ENCODE data around the gene FAM13A.
"Not testable (repeated sequence)": the region's sequence is repeated elsewhere in the genome, so short reads cannot be mapped to it uniquely, and the experiment has no call there.

FAM13A gene

GRCh38 chr4:88897752-88898151 is 159.2 kb downstream of the FAM13A start:
- DNase-seq (ENCODE audit: low spot score) = no peak

- DNase-seq (ENCODE audit: low spot score) = peak; percentile 25
Observed at GRCh38 chr4:88897180-88897579, 159.8 kb downstream of the FAM13A start.

DNA sequence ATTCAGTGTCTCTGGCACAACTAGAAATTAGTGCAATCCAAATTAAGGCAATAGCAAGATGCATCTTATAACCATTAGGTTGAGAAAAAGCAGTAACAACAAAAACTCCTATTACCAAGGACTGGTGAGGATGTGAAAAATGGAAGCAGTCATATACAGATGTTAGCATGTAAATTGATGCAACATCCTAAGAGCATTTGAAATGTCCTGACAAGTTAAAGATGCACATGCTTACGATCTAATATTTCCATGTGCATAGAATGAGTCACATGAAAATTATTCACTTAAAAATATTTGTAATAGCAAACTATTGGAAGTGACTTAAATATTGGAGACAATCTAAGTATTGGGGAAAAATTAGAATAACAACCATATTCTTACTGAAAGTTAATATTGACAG is 163.0 kb downstream of the FAM13A start:
- DNase-seq (ENCODE audit: low spot score) = no peak

DNA sequence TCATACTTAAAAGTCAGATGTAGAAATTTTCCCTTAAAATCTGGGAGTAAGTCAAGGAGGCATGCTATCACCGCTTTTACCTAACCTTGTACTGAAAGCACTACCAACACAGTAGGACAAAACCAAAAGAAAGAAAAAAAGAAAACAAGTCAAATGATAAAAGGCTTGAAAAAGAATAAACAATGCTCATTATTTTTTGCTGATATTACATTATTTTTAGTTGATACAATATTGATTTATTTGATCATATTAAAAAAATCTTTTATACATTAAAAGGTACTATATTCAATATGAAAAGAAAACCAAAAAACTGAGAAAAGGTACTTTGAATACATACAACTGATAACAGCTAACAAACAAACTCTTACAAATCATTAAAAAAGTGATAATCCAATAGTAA is 164.3 kb downstream of the FAM13A start:
- DNase-seq (ENCODE audit: low spot score) = no peak

GRCh38 chr4:88891636-88892035 is 165.3 kb downstream of the FAM13A start:
- DNase-seq (ENCODE audit: low spot score) = no peak

DNA sequence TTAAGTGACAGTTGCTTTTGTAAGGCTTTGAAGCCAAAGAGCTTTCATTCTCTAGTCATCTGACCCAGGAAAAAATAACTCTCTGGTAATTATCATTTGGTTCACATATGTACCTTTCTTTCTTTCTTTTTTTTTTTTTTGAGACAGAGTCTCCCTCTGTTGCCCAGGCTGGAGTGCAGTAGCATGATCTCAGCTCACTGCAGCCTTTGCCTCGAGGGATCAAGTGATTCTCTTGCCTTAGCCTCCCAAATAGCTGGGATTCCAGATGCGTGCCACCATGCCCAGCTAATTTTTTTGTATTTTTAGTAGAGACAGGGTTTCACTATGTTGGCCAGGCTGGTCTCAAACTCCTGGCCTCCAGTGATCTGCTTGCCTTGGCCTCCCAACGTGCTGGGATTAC is 169.6 kb downstream of the FAM13A start:
- not testable (repeated sequence) for DNase-seq (ENCODE audit: low spot score)

DNA sequence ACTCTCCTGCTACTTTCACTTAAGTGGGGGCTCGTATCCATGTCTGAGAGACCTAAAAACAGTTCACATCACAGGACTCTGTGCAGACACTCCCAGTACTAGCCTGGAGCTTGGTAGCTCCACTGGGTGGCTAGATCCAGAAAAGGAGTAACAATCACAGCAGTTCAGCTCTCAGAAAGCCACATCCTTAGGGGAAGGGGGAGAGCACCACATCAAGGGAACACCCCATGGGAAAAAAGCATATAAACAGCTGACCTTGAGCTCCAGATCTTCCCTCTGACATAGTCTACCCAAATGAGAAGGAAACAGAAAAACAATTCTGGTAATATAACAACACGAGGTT is 175.8 kb downstream of the FAM13A start:
- no peak for DNase-seq (ENCODE audit: low spot score)

- no peak for DNase-seq (ENCODE audit: low spot score)
Observed at GRCh38 chr4:88880501-88881226, 176.3 kb downstream of the FAM13A start.

DNA sequence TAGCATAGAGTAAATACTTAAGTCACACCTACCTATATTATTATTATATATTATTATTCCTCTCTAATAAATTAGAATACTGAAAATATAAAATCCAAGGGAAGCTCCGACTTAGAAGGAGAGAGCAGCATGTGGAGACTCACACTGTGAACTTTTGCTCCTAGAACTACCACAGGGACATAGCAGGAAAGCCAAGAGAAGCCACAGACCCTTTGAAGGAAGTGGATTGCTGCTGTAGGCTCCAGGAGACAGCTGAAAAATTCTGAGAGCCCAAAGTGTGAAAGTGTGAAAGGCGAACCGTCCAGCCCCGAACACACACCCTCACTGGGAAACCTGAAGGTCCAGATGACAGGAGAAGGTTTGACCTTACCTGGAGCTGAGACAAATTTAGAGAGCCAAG is 177.0 kb downstream of the FAM13A start:
- DNase-seq (ENCODE audit: low spot score) = no peak

- DNase-seq (ENCODE audit: low spot score) = no peak
Observed at GRCh38 chr4:88878642-88879041, 178.3 kb downstream of the FAM13A start.

- DNase-seq (ENCODE audit: low spot score) = no peak
Observed at GRCh38 chr4:88870428-88870827, 186.6 kb downstream of the FAM13A start.

GRCh38 chr4:88868510-88868909 is 188.5 kb downstream of the FAM13A start:
- no peak for DNase-seq (ENCODE audit: low spot score)

DNA sequence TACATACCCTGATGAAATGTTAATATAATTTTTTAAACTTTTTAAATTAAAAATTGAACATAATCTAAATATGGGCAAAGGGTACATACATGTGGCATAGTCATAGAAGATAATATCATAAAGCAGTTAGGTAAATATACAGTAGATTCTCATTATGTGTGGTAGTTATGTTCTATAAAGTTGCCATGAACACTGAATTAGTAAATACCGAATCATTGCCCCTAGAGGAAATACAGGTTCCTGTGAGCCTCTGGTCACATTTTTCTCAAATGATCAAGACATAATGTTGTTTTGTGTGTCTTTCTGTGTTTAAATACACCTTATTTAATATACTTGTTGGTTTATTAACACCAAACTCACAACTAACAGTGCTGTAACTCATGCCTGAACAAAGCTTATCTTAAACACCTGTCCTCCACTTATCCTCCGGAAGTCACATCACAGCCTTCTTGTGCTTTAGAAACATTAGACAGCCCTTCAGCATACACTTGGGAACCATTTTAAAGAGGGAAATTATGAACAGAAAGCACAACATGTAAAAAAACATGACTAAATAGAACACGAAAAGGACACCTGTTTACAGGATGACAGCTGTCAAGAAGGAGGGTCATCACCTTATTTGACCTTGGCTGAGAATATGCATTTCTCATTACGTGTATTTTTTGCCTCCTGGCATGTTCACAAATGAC is 190.0 kb downstream of the FAM13A start:
- peak; percentile 51 for DNase-seq (ENCODE audit: low spot score)

DNA sequence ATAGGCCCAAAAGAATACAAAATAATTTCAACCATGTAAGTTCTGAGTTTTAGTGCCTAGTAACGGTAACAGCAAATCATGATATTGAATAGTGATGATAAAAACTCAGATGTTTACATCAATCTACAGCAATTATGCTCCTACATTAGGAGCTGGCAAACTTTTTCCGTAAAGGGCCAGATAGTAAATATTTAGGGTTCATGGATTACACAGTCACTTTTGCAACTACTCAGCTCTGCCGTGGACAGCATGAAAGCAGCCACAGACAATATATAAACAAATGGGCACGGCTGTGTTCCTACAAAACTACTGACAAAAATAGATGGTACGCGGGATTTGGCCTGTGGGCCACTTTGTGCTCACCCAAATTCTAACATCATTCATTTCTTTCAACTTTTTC is 191.5 kb downstream of the FAM13A start:
- no peak for DNase-seq (ENCODE audit: low spot score)

- DNase-seq (ENCODE audit: low spot score) = no peak
Observed at GRCh38 chr4:88865046-88865445, 191.9 kb downstream of the FAM13A start.

- DNase-seq (ENCODE audit: low spot score) = no peak
Observed at GRCh38 chr4:88860586-88860985, 196.4 kb downstream of the FAM13A start.

DNA sequence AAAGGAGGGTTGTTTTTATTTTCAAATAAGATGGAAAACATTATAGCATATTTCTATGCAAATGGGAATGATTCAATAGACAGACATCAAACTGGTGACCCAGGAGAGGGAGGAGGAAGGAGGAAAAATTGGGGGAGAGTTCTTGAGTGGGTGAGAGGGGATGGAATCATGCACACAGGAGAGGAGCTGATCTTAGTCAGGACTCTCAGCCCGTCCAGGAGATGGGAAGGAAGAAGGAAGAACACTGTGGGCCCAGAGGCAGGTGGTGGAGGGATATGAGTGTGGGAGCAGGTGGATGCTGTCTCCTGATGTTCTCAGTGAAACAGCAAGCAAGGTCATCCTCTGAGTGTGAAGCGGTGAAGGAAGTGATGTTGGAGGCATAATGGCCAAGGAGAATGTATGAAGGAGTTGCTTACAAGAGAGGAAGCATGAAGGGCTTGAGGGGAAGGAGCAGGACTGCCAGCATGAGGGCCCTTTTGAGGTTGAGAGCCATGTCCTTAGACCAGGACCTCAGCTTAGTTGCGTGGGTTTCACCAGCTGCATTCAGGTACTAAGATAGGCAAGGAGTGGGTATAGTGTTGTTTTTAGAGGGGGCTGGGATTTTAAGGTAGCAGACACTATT is 197.7 kb downstream of the FAM13A start:
- DNase-seq (ENCODE audit: low spot score) = no peak

DNA sequence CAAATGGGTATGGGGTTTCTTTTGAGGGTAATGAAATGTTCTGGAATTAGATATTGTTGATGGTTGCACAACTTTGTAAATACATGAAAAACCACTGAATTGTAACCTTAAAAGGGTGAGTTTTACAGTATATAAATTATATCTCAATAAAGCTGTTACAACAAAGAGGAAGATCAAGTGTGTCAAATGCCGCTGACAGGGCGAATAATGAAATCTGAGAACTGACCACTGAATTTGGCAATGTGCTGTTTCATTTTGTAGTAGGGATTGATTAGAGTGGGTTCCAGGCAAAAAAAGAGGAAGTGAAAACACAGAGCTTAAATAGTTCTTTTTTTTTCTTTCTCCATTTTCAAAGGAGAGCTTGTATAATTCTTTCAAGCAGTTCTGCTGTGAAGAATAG is 198.2 kb downstream of the FAM13A start:
- DNase-seq (ENCODE audit: low spot score) = no peak

DNA sequence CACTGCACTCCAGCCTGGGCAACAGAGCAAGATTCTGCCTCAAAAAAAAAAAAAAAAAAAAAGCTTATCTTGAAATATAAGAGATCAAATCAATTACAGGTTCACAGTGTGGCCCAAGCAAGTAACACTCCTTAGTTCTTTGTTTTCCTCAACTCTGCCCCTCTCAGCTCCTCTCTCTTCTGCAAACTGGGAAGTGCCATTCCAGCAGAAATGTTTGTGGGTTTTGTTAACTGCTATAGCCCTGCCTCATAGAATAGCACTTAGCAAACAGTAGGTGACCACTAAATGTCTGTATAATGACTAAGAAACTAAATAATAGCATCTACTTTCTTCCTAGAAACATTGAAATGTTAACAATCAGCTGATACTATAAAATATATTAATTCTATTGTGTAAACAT is 199.4 kb downstream of the FAM13A start:
- DNase-seq (ENCODE audit: low spot score) = peak; percentile 31

DNA sequence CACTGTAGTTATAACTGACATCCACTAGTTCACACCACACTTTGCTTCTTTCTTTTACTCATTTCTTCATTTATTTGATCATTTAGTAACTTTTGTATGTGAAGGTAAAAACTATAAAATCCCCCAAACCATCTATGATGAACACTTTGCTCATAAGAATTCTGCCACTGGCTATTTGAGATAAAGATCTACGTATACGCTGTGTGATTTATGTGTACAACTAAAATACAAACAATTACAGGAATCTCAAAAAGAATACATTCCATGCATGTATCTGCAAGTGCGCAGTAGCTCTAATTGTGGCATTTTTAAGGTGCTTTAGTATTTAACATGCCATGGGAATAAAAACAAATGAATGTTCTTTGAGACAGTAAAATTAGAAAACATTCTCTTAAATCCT is 202.5 kb downstream of the FAM13A start:
- DNase-seq (ENCODE audit: low spot score) = no peak

GRCh38 chr4:88853583-88853982 is 203.4 kb downstream of the FAM13A start:
- DNase-seq (ENCODE audit: low spot score) = not testable (repeated sequence)

DNA sequence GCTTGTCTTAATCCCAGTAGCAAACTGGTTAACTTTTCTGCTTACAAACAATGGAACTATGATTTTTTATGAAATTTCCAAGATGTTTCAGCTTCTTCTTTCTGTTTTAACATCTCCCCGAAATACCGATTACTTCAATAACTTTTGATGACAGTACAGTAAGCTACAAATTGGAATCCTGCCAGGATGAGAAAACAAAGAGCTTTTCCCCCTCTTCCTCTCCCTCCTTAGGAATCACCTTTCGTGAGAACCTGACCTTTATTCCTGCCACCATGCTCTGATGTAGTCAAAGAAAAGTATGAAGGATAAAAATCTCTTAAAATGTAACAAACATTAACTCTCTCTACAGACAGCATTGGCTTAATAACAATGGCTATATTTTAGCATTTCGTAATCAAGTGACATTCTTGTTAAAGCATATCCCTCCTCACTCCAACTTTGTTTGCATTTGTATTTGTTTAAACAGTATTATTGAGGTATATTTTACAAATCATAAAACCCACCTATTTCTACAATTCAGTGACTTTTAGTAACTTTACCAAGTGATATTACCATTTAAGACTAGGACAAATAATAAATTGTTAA is 210.7 kb downstream of the FAM13A start:
- peak; percentile 10 for DNase-seq (ENCODE audit: low spot score)

GRCh38 chr4:88843067-88843685 is 213.8 kb downstream of the FAM13A start:
- DNase-seq (ENCODE audit: low spot score) = no peak

Data from kidney tubule cell (primary cell).